Measurements from ENCODE around the gene LPP.

Gene LPP

GRCh38 chr3:188330138-188330537, 176.2 kb downstream of the LPP start:
- H3K27ac ChIP-seq, result no peak overlapping the region
- TF ChIP-seq, protein P1, sequence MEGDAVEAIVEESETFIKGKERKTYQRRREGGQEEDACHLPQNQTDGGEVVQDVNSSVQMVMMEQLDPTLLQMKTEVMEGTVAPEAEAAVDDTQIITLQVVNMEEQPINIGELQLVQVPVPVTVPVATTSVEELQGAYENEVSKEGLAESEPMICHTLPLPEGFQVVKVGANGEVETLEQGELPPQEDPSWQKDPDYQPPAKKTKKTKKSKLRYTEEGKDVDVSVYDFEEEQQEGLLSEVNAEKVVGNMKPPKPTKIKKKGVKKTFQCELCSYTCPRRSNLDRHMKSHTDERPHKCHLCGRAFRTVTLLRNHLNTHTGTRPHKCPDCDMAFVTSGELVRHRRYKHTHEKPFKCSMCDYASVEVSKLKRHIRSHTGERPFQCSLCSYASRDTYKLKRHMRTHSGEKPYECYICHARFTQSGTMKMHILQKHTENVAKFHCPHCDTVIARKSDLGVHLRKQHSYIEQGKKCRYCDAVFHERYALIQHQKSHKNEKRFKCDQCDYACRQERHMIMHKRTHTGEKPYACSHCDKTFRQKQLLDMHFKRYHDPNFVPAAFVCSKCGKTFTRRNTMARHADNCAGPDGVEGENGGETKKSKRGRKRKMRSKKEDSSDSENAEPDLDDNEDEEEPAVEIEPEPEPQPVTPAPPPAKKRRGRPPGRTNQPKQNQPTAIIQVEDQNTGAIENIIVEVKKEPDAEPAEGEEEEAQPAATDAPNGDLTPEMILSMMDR (IDR thresholded peaks at IDR 0.05), result no peak
- no peak for TF ChIP-seq ZFX (IDR thresholded peaks at IDR 0.05; ENCODE audit: borderline replicate concordance)

DNA sequence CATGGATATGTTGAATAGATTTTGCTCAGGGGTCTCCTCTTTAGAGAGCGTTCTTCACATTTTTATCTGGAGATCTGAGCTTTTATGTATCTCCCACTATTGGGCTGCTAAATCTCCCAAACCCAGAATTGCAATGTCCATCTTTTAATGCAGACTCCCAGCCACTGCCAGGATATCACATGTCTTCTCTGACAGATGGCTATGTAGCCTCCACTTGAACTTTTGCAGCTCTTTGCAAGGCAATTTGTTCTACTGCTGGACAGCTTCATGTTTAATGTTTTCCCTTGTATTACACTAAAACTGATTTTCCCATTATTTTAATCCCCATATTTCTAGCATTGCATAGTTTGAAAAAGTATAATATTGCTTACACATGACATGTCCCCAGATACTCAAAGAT, 177.2 kb downstream of the LPP start:
- no peak overlapping the region for H3K27ac ChIP-seq
- TF ChIP-seq, protein P1 (IDR thresholded peaks at IDR 0.05), result no peak
- no peak for TF ChIP-seq ZFX (IDR thresholded peaks at IDR 0.05; ENCODE audit: borderline replicate concordance)

- TF ChIP-seq ZFX (IDR thresholded peaks at IDR 0.05; ENCODE audit: borderline replicate concordance), result no peak
- TF ChIP-seq, protein P1 (IDR thresholded peaks at IDR 0.05), result no peak
- H3K27ac ChIP-seq, result no peak overlapping the region
Observed at GRCh38 chr3:188332085-188332484, 178.1 kb downstream of the LPP start.

- TF ChIP-seq ZFX (IDR thresholded peaks at IDR 0.05; ENCODE audit: borderline replicate concordance), result no peak
- TF ChIP-seq, protein P1 (IDR thresholded peaks at IDR 0.05), result no peak
- no peak overlapping the region for H3K27ac ChIP-seq
Observed at GRCh38 chr3:188335656-188336055, 181.7 kb downstream of the LPP start.

DNA sequence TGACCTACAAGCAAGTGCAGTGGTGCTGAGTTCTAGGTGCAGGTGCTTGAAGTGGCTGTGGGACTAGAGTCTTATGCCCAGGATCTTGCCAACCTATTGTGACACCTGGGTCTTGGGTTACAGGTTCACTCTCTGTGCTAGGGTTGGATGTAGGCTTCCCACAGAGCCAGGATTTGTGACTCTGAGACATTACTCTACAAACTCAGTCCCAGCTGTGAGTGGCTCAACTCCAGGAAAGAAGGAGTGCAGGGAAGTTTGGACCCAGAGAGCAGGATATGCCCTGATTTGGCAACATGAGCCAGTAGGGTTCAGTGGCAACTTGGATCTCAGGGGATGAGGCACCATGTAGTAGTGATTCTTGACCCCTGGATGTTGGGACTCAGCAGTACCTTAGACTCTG, 182.2 kb downstream of the LPP start:
- no peak for TF ChIP-seq ZFX (IDR thresholded peaks at IDR 0.05; ENCODE audit: borderline replicate concordance)
- TF ChIP-seq, protein P1 (IDR thresholded peaks at IDR 0.05), result no peak
- no peak overlapping the region for H3K27ac ChIP-seq

GRCh38 chr3:188337232-188337631, 183.3 kb downstream of the LPP start:
- H3K27ac ChIP-seq, result no peak overlapping the region
- TF ChIP-seq, protein P1 (IDR thresholded peaks at IDR 0.05), result no peak
- TF ChIP-seq ZFX (IDR thresholded peaks at IDR 0.05; ENCODE audit: borderline replicate concordance), result no peak

GRCh38 chr3:188338086-188338485, 184.1 kb downstream of the LPP start:
- no peak overlapping the region for H3K27ac ChIP-seq
- no peak for TF ChIP-seq ZFX (IDR thresholded peaks at IDR 0.05; ENCODE audit: borderline replicate concordance)
- TF ChIP-seq, protein P1 (IDR thresholded peaks at IDR 0.05), result no peak

Data from 22Rv1 (cell line).